KOPT-K1 (cell line): ENCODE data around the gene RALGPS1.

Experiments
- H3K27ac ChIP-seq: fragments of 200-600 bp; sonication (generic); 2 replicates; pipeline ENCODE4 v1.5.1; 2016; ENCODE audit warnings: antibody characterized with exemption, mild to moderate bottlenecking, low read depth, low read length; ENCODE audit not compliant: poor library complexity, severe bottlenecking
- H3K36me3 ChIP-seq: fragments of 200-600 bp; sonication (generic); 2 replicates; pipeline ENCODE4 v1.5.1; 2017; ENCODE audit warnings: antibody characterized with exemption, mild to moderate bottlenecking, low read length, moderate library complexity; ENCODE audit not compliant: insufficient read depth
- H3K9me3 ChIP-seq: fragments of 200-600 bp; sonication (generic); 2 replicates; pipeline ENCODE4 v1.5.1; 2017; ENCODE audit warnings: antibody characterized with exemption, low read length, mild to moderate bottlenecking; ENCODE audit not compliant: insufficient read depth, poor library complexity, severe bottlenecking

RALGPS1 gene

DNA sequence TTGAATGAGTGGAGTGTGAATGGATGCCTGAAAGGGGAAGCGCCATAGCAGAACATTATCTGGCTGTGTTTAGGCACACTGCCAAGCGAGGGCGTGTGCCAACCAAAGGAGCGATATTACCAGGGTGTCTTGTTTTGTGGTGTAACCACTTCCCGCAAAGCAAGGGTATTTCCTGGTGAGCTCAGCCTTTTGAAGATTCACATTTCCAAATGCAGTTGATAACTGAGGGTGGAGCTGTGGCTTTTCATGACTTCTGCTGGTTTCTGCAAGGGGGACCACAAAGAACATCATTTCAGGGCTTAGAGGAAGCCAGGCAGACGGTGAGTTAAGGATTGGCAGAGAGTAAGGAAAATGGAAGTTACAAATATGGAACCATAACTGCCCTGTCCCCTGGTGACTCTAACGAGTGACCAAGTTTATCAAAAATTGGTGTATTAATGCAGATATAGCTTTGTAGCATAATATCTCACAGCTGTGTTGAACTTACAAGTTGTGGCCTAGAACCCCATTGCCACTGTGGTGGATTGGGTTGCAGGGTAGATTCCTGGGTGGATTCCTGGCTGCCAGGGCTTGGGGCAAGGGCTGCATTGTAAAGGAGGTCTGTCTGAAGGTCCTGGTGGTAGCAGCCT is 71.4 kb downstream of the RALGPS1 start:
- Histone ChIP-seq H3K9me3 (peaks cover 7% of the 10 kb centered on the region), H3K36me3 (peaks cover 25% of the 10 kb centered on the region), H3K27ac (no peak overlapping the region)

DNA sequence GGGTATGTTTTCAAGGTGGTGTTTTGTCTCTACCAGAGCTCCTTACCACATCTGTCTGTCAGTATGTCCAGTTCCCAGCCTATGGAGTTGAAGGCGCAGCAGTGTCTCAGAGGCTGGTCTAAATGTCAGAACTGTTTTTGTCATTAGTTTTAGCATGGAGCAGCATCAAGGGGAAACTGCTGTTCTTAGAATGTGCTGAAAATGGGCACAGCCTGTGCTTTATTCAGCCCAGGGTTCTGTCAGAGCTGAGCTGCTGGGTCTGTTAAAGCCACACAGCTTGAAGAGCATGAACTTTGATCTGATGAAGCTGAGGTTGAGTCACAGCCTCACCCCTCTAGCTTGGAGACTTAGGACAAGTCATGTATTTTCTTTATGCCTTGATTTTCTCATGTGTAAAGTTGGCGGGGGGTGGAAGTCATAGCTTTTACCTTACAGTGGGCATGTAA is 71.9 kb downstream of the RALGPS1 start:
- Histone ChIP-seq H3K9me3 (peaks cover 5% of the 10 kb centered on the region), H3K36me3 (peaks cover 22% of the 10 kb centered on the region), H3K27ac (no peak overlapping the region)

DNA sequence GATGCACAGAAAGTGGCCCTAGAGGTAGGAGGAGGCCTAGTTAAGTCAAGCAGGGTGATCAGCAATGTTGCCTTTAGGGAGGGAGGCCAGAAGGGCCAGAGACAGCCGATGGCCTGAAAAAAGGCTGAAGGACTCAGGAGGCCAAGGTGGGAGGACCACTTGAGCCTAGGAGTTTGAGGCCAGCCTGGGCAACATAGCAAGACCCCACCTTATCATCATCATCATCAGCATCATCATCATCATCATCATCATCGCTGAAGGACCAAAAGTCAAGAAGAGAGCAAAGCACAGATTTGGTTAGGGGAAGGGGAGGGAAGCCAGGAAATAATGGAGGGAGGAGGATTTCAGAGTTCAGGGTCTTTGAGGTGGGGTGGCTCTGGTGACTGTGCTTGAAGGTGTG is 74.3 kb downstream of the RALGPS1 start:
- peaks cover 35% of the 10 kb centered on the region for H3K36me3 ChIP-seq
- H3K9me3 ChIP-seq, result peaks cover 19% of the 10 kb centered on the region
- H3K27ac ChIP-seq, result no peak overlapping the region

DNA sequence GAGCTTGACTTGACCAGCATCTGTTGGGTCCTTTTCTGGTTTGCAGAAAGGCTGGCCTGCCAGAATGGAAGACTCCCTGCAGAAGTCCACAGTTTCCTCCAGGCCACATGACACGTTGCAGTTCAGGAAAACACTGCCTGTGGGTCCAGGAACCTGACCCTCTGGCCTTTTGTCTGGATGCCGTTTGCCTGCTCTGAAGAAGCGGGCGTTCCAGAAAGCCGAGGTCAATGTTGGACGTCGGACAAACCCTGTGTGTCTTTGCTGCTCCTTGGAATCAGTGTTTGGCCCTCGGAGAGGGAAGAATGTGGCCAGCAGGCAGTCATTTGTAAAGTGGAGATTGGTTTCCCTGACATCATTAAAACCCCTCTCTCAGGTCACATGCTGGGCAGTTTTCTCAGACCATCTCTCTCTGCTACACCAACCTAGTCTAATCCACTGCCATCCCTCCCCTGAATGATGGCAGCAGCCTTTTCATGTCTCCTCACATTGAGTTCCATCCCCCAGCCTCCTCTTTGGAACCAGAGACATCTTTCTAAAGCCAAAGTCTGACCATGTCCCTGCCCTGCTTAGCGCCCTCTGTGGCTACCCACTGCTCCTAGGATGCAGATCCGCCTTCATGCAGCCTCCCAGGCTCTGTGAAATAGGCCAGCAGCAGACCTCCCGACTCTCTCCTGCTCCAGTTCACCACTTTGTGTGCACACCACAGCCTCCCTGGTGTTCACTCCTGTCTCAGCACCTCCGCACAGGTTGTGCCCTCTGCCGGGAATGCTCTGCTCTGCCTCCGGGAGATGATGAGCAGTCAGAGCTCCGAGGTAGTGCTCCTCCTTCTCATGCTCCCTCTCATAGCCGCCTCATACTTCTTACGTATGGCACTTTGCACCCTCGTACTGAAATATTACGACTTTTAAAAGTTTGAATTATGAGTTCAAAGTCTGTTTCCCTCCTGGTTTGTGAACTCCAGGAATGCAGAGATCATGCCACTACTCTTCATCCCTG is 75.6 kb downstream of the RALGPS1 start:
- H3K9me3 ChIP-seq, result peaks cover 19% of the 10 kb centered on the region
- H3K36me3 ChIP-seq, result peaks cover 35% of the 10 kb centered on the region
- no peak overlapping the region for H3K27ac ChIP-seq

DNA sequence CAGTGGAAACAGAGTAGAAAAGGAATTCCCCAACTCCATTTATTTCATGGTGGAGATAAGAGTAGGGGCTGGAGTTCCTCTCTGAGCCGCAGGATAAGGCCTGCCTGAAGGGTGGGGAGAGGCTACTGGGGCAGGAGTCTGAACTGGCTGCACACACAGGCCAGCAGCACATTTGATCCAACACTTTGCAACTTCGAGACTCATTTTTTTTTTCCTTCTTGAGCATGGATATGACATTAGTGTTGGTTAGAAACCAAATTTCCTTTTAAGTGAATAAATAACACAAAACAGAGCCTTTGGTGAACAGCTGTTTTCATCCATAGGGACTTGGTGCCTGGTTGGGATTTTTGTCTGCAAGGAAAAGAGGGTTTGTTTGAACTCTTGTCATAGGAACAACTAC is 76.6 kb downstream of the RALGPS1 start:
- Histone ChIP-seq H3K36me3 (peaks cover 35% of the 10 kb centered on the region), H3K9me3 (peaks cover 19% of the 10 kb centered on the region), H3K27ac (no peak overlapping the region)

- Histone ChIP-seq H3K36me3 (peaks cover 35% of the 10 kb centered on the region), H3K9me3 (peaks cover 19% of the 10 kb centered on the region), H3K27ac (no peak overlapping the region)
Measured at GRCh38 chr9:126992427-126992826, 77.8 kb downstream of the RALGPS1 start.

- H3K9me3 ChIP-seq, result no peaks in the 10 kb centered on the region
- H3K27ac ChIP-seq, result no peak overlapping the region
- no peaks in the 10 kb centered on the region for H3K36me3 ChIP-seq
Measured at GRCh38 chr9:126999315-127000068, 84.9 kb downstream of the RALGPS1 start.

- Histone ChIP-seq H3K9me3 (no peaks in the 10 kb centered on the region), H3K36me3 (no peaks in the 10 kb centered on the region), H3K27ac (no peak overlapping the region)
Measured at GRCh38 chr9:127004946-127005769, 90.6 kb downstream of the RALGPS1 start.

- Histone ChIP-seq H3K36me3 (no peaks in the 10 kb centered on the region), H3K27ac (no peak overlapping the region), H3K9me3 (no peaks in the 10 kb centered on the region)
Measured at GRCh38 chr9:127005770-127006314, 91.3 kb downstream of the RALGPS1 start.

DNA sequence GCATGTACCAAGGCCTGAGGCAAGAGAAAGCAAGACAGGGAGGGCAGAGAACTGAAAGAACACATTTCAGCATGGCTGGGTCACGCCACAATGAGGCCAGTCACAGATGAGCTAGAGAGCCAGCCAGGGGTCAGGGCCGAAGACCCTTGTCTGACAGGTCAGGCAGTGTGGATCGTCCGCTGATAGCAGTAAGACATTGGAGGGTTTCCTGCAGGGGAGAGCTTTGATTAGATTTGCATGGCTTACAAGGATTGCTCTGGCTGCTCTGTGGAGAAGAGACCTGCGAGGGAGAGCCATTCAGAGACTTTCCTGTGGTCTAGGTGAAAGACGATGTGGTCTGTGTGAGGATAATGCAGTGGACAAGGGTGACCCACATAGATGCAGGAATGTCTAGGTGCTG is 93.1 kb downstream of the RALGPS1 start:
- Histone ChIP-seq H3K36me3 (no peaks in the 10 kb centered on the region), H3K27ac (no peak overlapping the region), H3K9me3 (no peaks in the 10 kb centered on the region)

DNA sequence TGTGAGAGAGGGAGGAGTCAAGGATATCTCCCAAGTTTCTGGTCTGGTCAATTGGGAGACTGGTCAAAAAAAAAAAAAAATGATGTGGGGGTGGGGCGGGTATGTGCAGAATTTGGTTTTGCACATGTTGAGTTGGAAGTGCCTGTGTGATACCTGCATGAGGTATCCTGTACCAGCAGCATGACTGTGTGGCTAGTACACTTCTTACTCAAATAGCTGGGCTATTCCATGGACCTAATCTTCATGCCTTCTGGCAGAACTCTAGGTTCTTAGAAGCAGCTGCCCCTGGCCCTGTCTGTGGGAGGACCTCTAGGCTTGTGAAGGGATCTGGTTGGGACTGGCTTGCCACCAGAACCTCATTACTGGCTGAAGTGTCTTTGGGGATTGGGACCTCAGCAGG is 93.5 kb downstream of the RALGPS1 start:
- Histone ChIP-seq H3K36me3 (no peaks in the 10 kb centered on the region), H3K27ac (no peak overlapping the region), H3K9me3 (no peaks in the 10 kb centered on the region)

GRCh38 chr9:127011772-127012171 is 97.2 kb downstream of the RALGPS1 start:
- Histone ChIP-seq H3K27ac (no peak overlapping the region), H3K9me3 (no peaks in the 10 kb centered on the region), H3K36me3 (no peaks in the 10 kb centered on the region)

DNA sequence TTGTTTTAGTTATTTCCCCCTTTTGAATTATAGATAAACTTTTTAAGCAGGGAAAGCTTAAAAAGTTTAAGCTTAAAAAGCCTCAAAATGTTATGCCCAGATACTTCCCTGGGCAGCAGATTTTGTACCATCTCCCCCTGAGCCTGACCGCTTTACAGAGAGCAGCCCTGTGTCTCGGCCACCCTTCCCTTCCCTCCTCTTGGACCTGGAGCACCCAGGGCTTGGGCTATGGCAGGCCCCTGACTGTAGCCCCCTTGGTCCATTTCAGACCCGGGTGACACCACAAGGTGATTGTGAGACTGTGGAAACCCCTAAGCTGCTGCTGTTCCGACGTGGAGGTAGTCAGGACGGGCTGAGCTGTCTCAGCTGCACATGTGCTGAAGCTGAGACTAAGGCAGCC is 97.7 kb downstream of the RALGPS1 start:
- H3K27ac ChIP-seq, result no peak overlapping the region
- H3K36me3 ChIP-seq, result no peaks in the 10 kb centered on the region
- no peaks in the 10 kb centered on the region for H3K9me3 ChIP-seq

DNA sequence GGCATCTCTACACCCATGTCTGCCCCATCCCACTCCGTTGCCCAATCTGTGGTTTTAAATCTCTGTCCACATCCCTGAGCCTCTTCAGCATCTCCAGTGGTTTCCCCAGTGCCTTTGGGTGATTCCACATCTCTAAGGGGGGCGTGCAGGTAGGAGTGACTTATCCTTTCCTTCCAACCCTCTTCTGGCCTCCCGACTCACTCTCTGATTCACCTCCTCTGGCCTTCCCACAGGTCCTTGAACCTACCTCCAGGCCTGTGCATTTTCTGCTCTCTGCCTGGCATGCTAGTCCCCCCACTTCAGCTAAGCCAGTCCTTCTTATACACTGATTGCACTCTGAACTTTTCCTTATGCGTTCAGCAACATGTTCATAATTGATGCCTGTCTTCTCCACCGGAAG is 99.0 kb downstream of the RALGPS1 start:
- Histone ChIP-seq H3K27ac (no peak overlapping the region), H3K36me3 (no peaks in the 10 kb centered on the region), H3K9me3 (no peaks in the 10 kb centered on the region)
